ENCODE measurements around the gene CLDN8. TPM values are rescaled to one million over a fixed set of nuclear protein-coding genes. Genes with fewer than 3 reads are reported as not detected.

Gene CLDN8
- total and polyA plus RNA-seq, 2 of the 13 experiments (the other 11 are each of a cell fraction or from before 2014, with no cell fraction given), result not detected

DNA sequence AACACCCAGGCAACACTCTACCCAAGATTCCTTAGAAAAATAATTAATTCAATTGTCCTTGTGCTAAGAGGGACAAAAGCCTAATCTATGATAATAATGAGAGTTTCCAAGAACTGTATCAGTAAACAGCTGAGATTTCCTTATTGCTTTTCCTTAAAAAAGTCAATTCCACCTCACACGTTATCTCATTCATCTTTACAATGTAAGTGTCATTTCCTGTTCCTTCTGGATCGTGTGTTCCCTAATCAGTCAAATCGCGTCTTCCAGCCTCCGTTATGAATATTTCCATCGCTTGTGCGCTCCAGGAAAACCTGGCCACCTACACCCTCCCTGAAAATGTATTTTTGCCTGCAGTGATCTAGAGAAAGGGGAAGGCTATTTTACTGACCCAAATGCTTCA is 25.3 kb downstream of the CLDN8 start (continued):
- TF ChIP-seq ZBED4 (CRISPR knock-in tag; IDR thresholded peaks at IDR 0.05; ENCODE audit: borderline replicate concordance), result no peak
- no peak for TF ChIP-seq MAF1 (CRISPR knock-in tag; IDR thresholded peaks at IDR 0.05; ENCODE audit: borderline replicate concordance)
- TF ChIP-seq CAMTA2 (CRISPR knock-in tag; IDR thresholded peaks at IDR 0.05; ENCODE audit: borderline replicate concordance), result no peak
- TF ChIP-seq MED13 (CRISPR knock-in tag; IDR thresholded peaks at IDR 0.05), result no peak

DNA sequence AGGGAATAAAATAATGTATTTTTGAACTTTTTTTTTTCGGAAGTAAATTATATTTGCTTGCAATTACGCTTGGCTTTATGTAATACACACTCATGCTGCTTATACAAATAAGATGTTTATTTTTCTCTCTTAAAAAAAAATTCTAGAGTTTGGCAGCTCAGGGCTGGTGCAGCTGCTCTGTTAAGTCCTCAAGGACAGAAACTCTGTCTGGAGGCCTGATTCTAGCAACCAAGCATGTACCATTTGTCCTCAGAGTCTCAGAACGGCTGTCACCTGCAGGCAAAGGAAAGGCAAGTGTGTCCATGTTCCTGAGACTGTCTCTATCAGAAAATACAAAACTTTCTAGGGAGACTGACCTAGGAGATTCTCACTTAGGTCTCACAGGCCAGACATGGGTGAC is 26.1 kb downstream of the CLDN8 start:
- no peak overlapping the region for H3K4me3 ChIP-seq (replicated peaks in 1 of 3; ENCODE audit: insufficient read depth in 1 of 3, low read depth in 2 of 3, low read length in 3 of 3)
- H3K27ac ChIP-seq (ENCODE audit: extremely low read length, insufficient read depth, low read length), result no peak overlapping the region
- H3K36me3 ChIP-seq (replicated peaks in 1 of 2; ENCODE audit: control insufficient read depth in 1 of 2, insufficient read depth in 2 of 2, low read length in 2 of 2), result no peaks in the 10 kb centered on the region
- H3K27me3 ChIP-seq (ENCODE audit: control insufficient read depth in 1 of 2, insufficient read depth in 2 of 2, low read length in 2 of 2), result no peaks in the 10 kb centered on the region
- POLR2A ChIA-PET, result no interaction called here
- no peaks in the 10 kb centered on the region for H3K4me1 ChIP-seq (ENCODE audit: insufficient read depth, low read length)
- CTCF ChIA-PET (ENCODE audit: low intra/inter-chr PET ratio, low total read pairs), result no interaction called here
- under 1% methylated on average over 3 of the region's 3 CpGs for WGBS (ENCODE audit: low lambda C conversion rate)
- in situ Hi-C loops (cut with HindIII; ENCODE audit: extremely low pct_ligation_motif_present, low pct_unique_long_range_greater_than_20kb) (no loop called here), intact Hi-C loops (cut with micrococcal nuclease; ENCODE audit: unreplicated experiment) (no loop called here)
- no peaks in the 10 kb centered on the region for H4K20me1 ChIP-seq (ENCODE audit: insufficient read depth, low read length)
- H3K9ac ChIP-seq (ENCODE audit: insufficient read depth, low read depth, low read length), result no peak overlapping the region
- ATAC-seq, result no peak
- H3K79me2 ChIP-seq (ENCODE audit: insufficient read depth, low read length), result no peaks in the 10 kb centered on the region
- no peak for TF ChIP-seq ZEB1 (IDR thresholded peaks at IDR 0.05; ENCODE audit: insufficient replicate concordance, low read depth)
- no peak for TF ChIP-seq YEATS4 (CRISPR knock-in tag; IDR thresholded peaks at IDR 0.05; ENCODE audit: borderline replicate concordance)
- TF ChIP-seq HDAC2 (CRISPR knock-in tag; IDR thresholded peaks at IDR 0.05), result no peak
- TF ChIP-seq TP53 (CRISPR knock-in tag; conservative IDR thresholded peaks at IDR 0.05), result no peak
- no peak for TF ChIP-seq ERF (CRISPR knock-in tag; IDR thresholded peaks at IDR 0.05)
- no peak for TF ChIP-seq SIX1 (CRISPR knock-in tag; IDR thresholded peaks at IDR 0.05; ENCODE audit: borderline replicate concordance)
- TF ChIP-seq HOXD1 (CRISPR knock-in tag; IDR thresholded peaks at IDR 0.05), result no peak
- TF ChIP-seq NPAS2 (CRISPR knock-in tag; IDR thresholded peaks at IDR 0.05; ENCODE audit: borderline replicate concordance), result no peak
- no peak for TF ChIP-seq ESRRA (CRISPR knock-in tag; IDR thresholded peaks at IDR 0.05; ENCODE audit: low read depth)
- peaks cover 76% of the 10 kb centered on the region for H3K9me3 ChIP-seq (ENCODE audit: low read length)
- no TSS peak for BruUV-seq (replicated peaks)
- no peak overlapping the region for H3K4me2 ChIP-seq (ENCODE audit: low read depth, low read length)
- no peak overlapping the region for H2AFZ ChIP-seq (ENCODE audit: low read length)
- FAIRE-seq, result no peak
- no peak for DNase-seq (ENCODE audit: low spot score)

Measured in HepG2 (cell line).